ENCODE results near the gene CCDC71.
A peak's percentile ranks its signal among the peaks of the same experiment; 100 is the strongest.

CCDC71 gene

DNA sequence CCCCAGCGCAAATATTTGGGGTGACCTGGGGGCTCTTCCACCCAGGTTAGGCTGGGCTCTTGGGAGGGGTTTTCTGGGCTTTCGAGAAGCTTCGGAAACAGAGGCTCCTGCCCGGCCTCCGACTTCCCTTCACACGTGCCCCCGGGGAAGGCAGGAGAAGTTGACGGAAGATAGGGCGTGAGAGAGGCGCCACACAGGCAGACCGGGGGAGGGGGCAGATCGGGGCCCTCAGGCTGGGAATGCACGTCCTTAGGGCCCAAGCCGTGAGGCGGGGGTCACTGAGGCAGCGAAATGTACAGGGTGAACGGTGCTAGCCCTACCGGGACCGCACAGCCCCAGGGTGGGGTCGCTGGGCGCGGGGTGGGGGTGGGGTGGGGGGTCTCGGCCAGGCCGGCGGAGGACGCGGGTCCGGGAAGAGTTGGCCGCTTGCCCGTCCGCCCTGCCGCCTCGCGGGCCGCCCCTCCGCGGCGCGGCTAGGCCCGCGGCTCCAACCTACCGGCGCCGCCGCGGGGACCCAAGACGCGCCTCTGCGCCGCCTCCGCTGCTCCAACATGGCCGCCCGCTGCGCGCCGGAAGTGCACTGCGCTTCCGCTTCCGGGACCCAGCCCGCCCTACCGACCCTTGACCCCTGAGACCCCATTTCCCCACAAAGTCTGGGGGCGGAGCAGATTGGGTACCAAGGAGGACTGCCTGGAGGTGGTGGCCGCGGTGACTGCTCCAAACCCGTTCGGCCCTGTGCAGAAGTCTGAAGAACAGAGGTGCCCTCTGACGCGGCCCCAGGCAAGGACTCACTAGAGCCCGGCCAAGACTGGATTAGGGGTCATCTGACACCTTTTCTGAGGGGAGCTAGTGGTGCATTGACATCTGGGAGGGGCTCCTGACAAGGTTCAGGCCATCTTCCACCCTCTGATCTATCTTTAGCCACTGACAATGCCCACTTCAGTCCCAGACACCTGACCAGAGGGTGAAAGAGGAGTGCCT is at the start of gene CCDC71:
Gene CCDC71 (minus strand): TSS at position 561 of the 981 bp plus-strand sequence. CDS start 2,123 bp downstream, outside the sequence.
- peak; percentile 66 for DNase-seq (ENCODE audit: low spot score)

DNA sequence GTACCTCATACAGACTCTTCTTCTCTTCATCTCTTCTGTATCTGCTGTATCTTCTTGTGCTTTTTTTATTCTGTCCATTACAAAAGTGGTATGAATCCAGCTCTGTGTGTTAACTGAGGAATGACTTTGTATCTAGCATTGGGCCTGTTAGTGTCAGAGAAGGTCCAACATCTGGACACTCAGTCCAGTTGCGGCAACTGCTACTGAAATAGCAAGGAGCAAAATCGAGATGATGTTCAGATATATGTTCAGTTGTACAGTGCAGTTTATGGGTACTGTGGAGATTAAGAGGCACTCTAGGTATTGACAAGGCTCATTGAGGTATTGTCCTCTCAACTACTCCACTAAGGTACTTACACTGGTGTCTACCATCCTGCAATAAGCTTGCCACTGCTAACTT is 47.9 kb upstream of the CCDC71 start:
- no peak for DNase-seq (ENCODE audit: low spot score)

DNA sequence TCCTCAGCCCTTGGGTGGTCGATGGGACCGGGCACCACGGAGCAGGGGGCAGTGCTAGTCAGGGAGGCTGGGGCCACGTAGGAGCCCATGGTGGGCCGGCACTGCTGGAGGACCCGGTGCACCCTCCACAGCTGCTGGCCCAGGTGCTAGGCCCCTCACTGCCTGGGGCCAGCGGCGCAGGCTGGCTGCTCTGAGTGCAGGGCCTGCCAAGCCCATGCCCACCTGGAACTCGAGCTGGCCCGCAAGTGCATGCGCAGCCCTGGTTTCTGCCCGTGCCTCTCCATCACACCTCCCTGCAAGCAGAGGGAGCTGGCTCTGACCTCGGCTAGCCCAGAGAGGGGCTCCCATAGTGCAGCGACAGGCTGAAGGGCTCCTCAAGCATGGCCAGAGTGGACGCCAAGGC is 47.4 kb upstream of the CCDC71 start:
- DNase-seq (ENCODE audit: low spot score): no peak

DNA sequence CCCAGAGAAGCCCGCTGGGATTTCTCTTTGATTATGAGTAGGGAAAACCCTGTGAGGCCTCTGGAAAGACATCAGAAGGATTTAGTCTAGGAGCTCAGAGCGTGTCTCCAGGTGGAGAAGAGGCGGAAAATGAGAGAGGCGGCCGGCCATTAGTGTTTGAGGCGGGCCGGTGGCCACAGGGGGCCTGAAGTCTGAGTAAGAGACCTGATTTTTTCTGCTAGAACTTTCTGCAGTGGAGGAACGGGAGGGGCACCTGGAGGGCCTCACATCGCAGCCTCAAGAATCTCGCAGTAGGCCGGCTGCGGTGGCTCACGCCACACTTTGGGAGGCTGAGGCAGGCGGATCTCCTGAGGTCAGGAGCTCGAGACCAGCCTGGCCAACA is 33.8 kb upstream of the CCDC71 start:
- DNase-seq (ENCODE audit: low spot score): no peak

DNA sequence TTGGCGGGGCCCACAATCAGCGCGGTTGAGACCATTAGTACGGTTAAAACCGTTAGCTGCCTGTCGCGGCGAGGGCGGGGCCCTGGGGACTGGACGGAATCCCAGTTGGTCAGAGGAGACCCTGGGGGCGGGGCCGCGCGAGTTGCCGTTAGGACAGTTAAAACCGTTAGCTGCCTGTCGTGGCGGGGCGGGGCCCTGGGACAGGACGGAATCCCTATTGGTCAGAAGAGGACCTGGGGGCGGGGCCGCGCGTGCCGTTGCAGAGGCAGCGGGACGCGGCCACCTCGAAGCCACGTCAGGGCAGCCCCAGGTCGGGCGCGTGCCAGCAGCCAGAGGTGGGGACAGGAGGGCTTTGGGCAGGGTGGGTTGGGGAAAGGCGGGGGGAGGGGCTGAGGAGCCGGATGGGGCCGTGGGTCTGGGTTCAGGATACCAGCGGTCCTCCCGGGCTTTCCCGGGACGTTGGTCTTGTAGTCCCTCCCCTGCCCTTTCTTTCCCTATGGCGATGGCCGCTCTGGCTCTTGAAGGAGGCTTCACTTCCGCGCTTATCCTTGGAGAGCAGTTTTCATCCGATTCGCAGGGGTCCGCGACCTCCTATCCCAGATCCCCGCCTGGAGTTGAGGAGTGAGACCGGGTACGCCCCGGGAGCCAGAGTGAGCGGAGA is 33.2 kb upstream of the CCDC71 start:
- DNase-seq (ENCODE audit: low spot score): no peak

DNA sequence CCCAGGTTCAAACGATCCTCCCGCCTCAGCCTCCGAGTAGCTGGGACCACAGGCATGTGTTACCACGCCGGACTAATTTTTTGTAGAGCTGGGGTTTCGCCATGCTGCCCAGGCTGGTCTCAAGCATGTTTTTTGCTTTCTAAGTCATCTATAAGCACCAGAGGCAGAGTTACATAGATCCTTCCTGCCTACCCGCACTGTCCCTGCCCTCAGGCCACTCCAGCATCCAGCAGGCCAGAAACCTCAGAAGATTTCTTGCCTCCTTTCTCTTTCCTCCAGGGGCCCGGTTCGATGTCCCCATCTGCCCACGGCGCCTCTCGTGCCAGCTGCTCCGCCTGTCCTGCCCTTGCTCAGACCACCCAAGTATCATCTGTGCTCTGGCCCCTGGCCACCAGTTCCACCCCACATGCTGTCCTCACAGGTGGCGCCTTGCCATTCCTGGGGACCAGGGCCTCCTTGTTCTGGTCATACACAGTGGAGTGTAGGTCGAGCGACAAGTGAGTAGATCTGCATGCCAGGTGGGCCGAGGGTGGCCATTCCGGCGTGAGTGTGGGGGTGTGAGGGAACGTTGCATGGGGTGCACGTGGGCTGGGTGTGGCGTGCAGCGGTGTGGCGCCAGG is 32.6 kb upstream of the CCDC71 start:
- DNase-seq (ENCODE audit: low spot score): no peak

DNA sequence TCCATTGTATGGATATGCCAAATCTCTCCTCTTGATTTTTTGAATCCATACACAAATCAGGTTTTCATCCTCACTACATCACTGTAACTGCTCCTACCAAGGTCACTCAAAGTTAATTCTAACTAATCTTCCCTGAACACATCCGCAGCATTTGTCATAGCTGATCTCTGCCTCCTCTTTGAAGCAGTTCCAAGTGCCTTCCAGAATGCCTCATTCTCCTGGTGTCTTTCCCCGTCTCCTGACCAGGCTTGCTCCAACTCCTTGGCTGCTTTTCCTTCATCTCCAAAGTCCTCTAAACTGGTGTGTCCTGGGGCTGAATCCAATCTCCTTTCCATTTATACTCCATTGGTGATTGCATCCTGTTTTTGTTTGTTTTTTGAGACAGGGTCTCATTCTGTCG is 32.0 kb upstream of the CCDC71 start:
- DNase-seq (ENCODE audit: low spot score): no peak

DNA sequence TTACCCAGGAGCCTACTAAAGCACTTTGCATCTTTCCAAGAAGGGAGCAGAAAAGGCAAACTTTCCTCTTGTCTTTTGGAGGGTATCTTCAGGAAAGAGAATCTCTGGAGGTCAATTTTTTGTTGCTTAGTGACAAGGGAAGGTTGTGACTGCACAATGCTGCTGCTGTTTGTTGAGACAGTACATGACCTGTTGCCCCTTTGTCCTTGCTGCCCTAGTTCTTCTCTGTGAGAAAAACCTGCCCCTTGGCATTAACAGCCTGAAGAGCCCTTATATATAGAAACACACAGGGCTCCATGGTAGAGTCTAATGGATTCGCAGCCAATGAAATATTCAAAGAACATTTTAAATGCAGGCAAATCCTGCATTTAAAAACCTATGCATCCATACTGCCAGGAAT is 25.6 kb upstream of the CCDC71 start:
- DNase-seq (ENCODE audit: low spot score): no peak

DNA sequence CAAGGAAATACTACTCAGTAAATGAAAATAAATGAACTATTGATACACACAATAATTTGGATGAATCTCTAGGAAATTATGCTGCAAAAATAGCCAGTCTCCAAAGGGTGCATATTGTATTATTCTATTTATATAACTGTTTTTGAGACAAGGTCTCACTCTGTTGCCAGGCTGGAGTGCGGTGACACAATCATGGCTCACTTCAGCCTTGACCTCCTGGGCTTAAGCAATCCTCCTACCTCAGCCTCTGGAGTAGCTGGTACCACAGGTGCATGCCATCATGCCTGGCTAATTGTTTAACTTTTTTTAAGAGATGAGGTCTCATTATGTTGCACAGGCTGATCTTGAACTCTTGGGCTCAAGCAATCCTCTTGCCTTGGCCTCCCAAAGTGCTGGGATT is 17.7 kb upstream of the CCDC71 start:
- no peak for DNase-seq (ENCODE audit: low spot score)

DNA sequence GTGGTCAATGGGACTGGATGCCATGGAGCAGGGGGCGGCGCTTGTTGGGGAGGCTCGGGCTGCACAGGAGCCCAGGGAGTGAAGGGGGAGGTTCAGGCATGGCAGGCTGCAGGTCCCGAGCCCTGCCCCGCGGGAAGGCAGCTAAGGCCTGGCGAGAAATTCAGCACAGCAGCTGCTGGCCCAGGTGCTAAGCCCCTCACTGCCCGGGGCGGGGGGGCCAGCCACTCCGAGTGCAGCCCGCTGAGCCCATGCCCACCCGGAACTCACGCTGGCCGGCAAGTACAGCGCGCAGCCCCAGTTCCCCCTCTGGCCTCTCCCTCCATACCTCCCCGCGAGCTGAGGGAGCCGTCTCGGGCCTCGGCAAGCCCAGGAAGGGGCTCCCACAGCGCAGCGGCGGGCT is 16.6 kb upstream of the CCDC71 start:
- DNase-seq (ENCODE audit: low spot score): no peak

DNA sequence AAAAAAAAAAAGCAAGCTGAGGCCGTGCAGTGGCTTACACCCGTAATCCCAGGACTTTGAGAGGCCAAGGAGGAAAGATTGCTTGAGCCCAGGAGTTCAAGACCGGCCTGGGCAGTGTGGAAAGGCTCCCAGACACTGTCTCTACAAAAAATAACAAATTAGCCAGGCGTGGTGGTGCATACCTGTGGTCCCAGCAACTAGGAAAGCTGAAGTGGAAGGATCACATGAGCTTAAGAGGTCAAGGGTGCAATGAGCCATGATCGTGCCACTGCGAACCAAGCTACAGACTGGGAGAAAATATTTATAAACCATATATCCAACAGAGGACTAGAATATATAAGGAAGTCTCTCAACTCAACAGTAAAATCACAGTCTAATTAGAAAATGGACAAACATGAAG is 15.2 kb upstream of the CCDC71 start:
- DNase-seq (ENCODE audit: low spot score): no peak

DNA sequence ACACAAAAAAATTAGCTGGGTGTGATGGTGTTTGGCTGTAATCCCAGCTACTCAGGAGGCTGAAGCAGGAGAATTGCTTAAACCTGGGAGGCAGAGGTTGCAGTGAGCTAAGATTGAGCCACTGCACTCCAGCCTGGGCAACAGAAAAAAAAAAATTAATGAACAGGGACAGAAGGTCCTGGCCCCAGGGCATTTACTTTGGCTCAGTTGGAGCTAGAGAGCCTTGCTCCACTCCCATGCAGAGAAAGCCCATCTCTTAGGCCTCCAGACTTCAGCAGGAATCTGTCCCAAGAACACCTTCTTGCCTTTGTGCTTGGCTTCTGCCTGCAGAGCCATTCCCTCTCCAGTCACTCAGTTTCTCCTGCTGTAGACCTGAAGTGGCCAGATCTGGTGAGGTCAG is 14.0 kb upstream of the CCDC71 start:
- no peak for DNase-seq (ENCODE audit: low spot score)

DNA sequence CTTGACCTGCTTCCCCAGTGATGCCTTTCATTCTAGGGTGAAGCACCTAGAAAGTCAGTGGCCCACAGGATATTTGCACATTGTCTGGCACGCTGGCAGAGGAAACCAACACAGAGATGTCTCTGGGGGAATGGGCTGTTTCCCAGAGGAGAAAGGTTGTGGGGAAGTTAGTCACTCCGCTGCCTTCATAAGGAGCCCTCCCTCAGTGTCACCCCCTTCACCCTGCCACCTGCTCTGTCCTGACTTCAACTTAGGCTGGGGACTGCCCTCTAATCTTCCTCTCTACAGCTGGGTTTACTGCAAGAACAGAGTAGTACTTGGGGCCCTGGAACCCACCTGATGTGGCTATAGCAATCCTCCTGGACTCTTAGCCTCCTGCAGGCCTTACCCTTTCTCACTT is 10.9 kb upstream of the CCDC71 start:
- DNase-seq (ENCODE audit: low spot score): no peak

DNA sequence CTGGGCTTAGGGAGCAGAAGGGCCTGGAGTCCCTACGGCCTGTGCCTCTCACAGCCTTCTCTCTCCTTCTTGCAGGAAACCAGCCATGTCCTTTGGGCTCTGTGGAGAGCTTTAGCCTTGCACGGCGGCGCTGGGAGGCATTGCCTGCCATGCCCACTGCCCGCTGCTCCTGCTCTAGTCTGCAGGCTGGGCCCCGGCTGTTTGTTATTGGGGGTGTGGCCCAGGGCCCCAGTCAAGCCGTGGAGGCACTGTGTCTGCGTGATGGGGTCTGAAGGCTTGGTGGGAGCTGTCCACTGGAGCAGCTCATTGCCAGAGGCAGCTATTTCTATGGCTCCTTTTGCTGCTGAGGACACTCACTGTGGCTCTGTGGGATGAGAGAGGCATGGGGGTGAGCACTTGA is 9.4 kb upstream of the CCDC71 start:
- DNase-seq (ENCODE audit: low spot score): no peak

DNA sequence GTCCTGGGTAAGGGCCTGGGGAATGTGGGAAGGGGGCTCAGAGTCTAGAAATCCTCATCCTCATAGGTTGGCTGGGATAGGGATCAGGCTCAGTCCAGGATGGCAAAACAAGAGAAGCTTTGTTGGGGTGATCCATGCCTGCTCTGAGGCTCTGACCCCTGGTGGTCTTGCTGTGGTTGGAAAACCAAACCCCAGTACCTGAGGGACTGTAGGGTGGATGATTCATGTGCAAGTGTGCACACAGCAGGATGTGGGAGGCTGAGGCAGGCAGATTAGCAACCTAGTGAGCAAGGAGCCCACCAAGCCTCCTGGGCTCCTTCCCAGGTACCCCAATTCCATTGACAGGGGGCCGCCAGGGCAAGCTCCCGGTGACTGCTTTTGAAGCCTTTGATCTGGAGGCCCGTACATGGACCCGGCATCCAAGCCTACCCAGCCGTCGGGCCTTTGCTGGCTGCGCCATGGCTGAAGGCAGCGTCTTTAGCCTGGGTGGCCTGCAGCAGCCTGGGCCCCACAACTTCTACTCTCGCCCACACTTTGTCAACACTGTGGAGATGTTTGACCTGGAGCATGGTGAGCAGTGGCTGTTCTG is 8.4 kb upstream of the CCDC71 start:
- no peak for DNase-seq (ENCODE audit: low spot score)

DNA sequence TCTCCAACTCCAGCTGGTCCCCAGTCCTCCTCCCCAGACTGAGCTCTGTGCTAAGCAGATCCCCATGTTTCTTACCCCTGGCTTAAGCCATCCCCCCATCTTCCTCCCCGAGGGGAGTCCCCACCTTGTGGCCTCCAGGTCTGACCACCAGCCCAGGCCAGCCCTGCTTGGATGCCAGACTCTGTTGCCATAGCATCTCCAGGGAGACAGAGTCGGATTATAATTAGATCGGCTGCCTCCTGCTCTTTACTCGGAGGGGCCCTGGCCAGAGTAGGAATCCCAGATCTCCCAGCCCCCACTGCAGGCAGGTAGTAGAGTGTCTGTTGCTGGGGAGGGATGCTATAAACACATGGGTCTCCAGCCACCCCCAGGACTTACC is 7.7 kb upstream of the CCDC71 start:
- no peak for DNase-seq (ENCODE audit: low spot score)

DNA sequence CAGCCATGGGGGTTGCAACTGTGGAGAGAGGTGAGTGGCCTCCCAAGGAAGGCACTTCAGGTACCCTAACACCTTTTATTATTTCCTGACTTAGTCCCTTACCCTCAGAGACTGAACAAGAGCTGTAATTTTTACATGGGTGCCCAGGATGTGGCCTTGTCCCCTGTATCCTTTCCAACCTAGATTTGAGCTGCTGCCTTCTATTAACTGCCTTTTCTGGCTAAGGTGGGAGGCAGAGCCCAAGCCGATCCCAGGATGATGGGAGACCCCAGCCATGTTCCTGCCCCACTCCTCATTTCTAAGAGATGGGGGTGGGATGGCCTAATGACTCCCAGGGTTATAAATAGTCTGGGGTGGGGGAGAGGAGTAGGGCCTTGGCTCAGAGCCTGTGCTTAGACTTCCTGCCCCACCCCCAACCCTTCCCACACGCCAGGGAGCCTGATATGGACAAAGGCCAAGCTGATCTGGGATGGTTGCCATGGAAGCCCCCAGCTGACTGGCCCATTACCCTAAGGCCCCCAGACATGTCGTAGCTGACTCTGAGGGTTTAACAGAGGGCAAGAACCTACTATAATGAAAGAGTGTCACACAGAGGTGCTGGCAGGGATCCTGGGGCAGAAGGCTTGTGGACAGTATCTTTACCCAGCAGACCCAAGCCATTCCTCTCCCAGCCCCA is 7.1 kb upstream of the CCDC71 start:
- DNase-seq (ENCODE audit: low spot score): no peak

DNA sequence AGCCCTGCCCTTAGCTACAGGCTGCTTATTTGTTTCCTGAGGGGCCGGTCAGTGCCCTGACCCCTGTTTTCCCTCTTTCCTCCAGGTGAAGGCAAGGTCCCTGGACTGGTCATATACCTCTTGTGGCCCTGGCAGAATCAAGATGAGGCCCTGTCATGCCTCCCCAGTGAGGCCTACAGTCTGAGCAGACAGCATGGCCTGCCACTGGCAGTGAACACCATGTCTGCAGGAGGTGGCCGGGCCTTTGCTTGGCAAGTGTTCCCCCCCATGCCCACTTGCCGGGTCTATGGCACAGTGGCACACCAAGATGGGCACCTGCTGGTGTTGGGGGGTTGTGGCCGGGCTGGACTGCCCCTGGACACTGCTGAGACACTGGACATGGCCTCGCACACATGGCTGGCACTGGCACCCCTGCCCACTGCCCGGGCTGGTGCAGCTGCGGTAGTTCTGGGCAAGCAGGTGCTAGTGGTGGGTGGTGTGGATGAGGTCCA is 6.5 kb upstream of the CCDC71 start:
- DNase-seq (ENCODE audit: low spot score): no peak

DNA sequence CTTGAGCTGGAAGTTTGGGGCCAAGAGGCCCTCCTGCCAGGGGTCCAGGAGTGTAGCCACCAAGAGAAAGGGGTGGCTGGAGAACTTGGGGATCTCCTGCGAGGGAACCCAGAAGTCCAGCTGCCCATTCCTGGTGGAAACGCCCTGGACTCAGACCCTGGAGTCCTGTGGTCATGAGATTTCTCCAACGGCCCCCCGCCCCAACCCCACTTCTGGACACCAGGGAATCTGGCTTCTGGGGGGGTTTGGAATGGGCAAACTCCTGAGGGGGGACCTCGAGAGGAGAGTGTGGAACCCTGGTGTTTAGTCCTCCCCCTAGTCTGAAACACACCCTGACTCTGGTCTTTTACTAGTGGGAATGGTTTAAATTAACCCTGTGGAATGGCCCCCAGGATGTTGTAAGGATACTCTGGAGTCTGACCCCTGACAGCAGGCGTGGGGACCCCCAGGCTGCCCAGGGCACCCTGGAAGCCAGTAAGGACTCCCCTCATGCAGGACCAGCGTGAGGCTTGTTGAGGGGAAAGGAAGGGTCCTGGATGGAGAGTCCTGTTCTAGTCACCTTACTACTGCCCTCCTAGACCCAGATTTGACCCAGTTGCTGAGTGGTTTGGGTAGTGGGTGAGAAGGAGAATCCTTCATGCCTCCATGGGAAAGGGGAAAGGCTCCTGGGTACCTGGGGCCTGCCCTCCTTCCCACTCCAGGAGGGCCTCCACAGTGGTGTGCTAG is 5.8 kb upstream of the CCDC71 start:
- DNase-seq (ENCODE audit: low spot score): no peak

DNA sequence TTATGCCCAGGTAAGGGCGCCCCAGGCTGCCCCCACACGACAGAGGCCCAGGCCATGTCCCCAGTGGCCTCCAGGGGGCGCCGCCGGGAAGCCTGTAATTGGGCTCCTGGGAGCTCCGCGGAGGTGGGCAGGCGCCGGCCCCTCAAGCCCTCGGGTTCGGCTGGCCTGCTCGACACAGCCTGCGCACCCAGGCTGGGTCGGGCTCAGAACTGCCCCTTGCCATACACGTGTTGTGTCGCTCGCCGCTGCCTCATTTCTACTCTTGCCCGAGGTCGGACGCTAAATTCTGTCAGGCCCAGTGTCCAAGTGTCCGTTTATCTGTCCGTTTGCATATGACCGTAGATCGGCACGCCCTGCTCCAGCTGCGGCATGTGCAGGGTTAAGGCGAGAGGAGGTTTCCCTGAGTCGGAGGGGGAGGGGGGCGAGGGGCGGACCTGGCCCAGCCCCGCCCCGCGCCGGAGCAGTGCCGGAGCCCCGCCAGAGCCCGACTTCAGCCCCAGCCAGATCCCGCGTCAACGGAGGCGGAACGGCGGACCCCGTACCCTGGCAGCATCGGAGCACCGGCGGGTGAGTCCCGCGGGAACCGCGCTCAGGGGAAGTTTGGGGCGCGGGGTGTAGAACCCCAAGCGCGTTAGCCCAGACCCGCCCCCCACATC is 5.1 kb upstream of the CCDC71 start, which contains the start of gene KLHDC8B:
Gene KLHDC8B (plus strand): TSS at position 480 of the 656 bp plus-strand sequence. CDS start 1,172 bp downstream, outside the sequence.
- peak; percentile 76 for DNase-seq (ENCODE audit: low spot score)

DNA sequence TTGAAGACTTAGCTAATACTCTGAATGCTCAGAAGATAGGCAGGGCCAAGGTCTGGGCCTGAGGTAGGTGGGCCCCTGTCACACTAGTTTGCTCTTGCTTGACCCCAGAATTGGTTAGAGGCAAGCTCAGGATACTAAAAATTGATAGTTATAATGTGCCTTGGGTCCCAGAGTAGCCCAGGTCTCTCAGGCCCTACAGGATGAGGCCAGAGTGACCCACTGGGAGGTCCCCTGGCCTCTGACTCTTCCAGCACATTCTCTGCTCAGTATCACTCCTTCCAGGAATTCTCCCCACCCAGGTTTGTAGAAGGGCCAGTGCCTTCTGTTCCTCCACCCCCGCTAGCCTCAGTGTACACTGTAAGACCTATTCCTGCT is 4.6 kb upstream of the CCDC71 start:
- no peak for DNase-seq (ENCODE audit: low spot score)
